Fibroblast of skin of left quadriceps (primary cell): Measurements from ENCODE around the gene TNS1.
A peak's percentile ranks its signal among the peaks of the same experiment; 100 is the strongest.

Experiments used
- DNase-seq, 2 experiments: peaks; one replicate each; pipeline ENCODE4 v3.0.0-alpha.2; 2013; ENCODE audit warnings: low read depth in 2 of 2

The TNS1 gene

DNA sequence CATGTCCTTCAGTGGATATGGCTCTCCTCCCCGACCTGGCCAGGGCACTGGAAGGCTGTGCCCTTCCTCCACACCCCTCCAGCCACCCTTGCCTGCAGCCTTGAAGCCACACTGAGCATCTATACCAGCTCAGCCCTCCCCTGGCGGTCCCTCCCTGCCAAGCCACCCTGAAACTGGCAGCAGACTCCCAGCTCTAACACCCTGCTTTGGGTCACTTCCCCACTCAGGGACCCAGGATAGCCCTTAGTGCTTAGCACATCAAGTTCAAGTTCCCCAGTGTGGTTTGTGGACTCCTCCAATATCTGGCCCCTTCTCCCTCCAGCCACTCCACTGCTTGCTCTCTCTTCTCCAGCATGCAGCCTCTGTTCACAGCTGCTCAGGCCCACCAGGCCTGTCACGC lies 89.4 kb downstream of the TNS1 start:
- no peak for DNase-seq

DNA sequence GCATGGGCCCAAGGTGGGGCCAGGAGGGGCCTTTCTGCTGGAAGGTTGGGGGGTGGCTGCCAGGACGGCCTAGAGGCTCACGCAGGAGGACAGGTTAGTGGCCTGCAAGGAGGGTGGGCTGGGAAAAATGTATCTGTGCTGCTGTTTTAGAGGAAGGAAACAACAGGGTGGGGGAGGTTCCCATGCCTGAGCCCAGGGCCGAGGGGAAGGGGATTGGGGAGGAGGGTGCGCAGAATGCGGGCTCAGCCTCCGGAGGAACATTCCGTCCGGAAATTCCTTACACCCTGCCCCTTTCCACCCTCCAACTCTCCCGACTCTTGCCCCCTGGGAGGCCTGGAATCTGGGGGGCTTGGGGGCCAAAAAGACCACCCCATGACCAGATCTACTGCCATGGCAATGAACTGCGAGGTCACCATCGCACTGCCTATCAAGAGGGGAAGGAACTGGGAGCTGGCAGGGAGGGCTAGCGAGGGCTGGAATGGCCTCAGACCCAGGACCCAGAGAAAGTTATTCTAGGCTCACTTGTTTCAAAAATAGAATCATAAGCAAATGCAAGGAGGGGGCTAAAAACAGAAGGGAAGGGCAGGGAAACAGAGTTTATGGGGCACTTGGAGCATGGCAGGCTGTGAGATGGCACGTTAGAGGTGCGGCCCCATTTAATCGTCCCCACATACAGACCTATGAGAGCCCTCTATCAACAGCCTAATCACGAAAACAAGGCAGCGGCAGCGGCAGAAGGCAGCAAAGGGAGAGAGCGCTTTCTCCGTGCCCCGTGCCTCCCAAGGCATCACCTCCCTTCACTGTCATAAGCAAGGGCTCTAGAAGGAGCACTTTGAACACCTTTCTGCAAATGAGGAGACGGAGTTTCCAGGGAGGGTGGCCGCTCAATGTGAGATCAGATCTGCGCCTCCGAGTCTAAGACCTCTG lies 90.4 kb downstream of the TNS1 start:
- no peak for DNase-seq

DNA sequence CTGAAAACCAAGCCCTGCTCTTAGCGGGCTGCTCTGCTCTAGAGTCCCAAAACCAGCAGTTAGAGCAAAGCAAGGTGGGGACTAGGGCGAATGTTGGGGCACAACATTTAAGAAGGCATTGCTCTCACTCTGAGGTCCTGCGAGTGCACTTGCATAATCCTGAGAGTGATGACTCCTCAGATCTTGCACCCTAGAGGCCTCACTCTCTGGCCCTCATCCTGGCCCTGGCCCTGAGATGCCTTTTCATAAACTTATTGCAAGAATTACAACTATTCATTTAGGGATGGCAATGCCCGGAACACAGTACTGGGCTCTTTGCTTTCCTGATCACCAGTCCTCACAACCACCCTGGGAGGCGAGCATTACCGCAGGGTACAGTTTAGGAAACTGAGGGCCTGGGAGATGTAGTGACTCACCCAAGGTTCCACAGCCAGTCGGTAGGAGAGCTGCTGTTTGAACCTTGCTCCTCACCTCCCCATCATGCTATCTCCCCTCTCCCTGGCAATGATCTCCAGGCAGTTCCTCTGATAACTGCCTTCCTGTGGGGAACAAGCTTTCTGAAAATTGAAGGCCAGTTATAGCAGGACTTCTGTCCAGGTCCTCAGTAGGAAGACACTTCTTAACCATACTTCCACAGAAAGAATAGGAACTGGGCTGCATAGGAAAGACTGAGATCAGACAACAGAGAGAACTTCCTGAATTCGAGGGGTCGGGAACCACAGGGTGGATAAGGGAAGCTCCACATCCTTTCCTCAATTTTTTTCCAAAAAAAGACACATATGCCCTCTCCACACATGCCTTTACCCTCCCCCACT lies 91.3 kb downstream of the TNS1 start:
- DNase-seq = no peak

DNA sequence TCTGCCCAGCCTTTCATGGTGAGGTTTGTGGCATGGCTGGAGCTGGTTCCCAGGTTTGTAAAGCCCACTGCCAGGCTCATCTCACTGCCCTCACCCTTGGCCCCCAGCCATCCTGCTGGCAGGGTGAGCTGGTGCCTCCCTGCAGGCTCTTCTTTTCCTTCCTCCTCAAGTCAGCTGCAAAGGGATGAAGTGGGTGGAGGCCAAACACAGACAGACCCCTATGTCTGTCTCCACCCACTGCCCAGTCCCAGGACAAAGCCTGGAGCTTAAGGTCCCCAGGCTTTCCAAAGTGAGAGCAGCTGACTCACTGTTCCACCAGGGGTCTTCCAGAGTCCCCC lies 92.0 kb downstream of the TNS1 start:
- DNase-seq = no peak

DNA sequence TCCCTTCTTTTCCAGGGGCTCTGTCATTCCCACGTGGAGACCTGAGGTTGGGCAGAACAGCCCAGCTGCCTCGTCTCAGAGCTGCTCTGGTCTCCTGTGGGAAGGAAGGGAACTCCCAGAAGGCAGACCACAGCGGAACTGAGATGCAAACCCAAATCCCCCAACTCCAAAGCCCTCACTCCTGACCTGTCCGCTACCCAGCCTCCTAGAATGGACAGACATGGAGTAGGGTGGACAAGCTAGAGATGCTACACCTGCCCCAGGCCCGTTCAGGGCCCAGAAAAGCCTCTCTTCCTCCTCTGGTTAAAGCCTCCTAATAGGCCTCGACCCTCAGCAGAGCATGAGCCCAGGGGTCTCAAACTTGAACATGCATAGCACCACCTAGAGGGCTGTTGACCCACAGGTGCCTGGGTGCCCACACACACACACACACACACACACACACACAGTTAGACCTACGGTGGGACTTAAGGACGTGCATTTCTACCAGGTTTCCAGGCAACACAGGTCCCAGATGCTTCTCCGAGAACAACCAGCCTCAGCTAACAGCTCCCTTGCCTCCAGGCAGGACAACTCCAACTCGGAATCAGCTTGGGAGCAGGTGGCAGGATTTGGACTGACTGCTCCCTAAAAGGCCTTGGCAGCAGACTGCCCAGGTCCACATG lies 93.5 kb downstream of the TNS1 start:
- DNase-seq = no peak

DNA sequence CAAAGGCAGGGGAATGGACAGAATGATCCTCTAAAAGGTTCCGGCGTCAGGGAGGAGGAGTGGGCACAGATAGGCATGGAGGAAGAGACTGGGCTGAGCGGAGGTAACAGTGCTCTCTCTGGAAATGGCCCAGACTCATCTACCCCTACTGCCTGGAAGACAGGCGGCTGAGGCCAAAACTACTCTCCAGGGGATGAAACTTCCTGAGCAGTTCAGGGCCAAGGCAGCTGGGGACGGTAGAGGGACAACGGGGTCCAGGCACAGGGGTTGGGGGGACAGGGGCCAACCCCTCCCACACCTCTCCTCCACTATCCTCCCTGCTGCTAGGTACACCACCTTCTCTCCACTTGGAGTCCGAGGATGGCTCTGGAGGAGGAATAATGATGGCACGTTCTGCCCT lies 94.3 kb downstream of the TNS1 start:
- no peak for DNase-seq

DNA sequence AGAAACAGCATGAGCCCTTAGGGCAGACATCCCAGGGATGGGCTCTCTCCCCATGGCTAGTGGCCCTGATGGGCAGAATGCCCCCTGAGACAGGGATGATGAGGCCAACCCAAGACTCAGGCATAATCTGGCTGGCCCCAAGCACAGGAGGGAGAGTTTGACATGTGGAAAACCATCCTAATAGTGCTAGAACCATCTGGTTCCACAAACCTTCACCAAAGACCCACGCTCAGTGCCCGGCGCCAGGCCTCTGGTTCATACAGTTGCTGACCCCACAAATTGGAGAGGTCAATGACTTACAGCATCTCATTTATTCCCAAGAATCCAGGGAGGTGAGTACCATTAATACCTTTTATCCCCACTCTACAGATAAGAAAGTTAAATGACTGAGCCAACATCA lies 95.5 kb downstream of the TNS1 start:
- DNase-seq = no peak

DNA sequence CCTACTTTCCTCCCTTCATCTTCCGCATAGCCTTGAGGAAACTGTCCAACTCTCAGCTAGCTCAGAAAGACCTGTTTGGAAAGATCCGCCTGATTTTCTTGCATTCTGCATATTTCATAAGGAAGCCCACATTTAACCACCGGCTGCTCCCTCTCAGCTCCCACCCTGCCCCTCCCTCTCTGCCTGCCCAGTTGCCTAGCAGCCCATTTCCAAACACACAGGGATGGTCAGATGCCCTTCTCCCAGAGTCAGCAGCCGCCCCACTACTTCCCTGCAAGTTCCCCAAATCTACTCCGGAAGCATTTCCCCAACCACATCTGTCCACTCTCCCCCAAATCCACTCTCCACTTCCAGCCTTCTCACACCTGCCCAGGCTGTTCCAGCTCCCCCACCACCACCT lies 96.0 kb downstream of the TNS1 start:
- DNase-seq = no peak

DNA sequence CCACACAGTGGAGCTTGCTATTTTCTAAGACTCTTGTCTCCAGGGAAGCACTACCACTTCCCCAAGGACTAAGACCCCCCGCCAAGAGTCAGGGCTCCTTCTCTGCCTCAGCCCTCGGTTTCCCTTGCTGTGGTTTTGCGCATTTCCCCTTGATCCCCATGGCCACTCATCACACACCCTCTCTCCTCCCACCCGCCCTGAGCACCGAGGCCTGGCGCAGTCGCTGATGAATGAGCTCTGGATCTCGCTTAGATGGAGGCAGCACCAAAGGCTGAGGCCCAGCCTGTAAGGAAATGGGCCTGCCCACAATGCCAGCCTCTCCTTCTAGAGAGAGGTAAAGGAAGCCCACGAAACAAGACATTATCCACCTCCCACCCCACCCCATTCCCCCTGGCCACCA lies 96.9 kb downstream of the TNS1 start:
- DNase-seq = no peak

DNA sequence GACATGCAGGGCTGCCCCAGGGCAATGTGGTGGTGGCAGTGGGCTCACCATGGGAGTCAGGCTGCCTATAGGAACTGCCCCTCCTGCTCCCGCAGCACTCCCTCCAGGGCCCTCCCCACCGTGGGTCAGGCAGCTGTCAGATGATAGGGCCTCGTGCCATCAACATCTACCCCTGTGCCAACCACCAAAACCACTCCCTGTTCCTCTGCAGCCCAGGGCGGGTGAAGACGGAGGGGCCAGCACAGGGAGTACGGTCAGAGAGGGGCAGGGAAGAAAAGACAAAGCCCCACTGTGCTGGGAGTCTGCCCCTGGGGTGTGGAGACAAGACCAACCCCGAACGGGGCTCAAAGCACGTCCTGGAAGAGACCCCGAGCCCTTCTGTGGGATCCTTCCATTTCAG lies 97.4 kb downstream of the TNS1 start:
- DNase-seq = no peak

DNA sequence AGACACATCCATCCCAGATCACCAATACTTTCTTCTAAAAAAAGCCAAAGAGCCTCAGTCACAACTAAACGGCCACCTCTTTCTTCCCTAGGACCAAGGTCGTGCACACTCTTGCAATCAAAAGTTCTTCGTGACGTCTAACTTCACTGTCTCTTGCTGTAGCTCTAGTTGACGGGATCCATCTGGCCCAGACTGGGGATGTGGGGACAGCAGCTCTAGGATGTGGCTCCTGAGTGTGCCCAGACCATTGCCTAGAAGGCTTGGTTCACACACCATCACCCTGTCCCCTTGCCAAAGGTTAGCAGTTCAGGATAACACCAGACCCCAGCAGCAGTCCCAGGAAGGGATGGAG lies 98.2 kb downstream of the TNS1 start:
- no peak for DNase-seq

DNA sequence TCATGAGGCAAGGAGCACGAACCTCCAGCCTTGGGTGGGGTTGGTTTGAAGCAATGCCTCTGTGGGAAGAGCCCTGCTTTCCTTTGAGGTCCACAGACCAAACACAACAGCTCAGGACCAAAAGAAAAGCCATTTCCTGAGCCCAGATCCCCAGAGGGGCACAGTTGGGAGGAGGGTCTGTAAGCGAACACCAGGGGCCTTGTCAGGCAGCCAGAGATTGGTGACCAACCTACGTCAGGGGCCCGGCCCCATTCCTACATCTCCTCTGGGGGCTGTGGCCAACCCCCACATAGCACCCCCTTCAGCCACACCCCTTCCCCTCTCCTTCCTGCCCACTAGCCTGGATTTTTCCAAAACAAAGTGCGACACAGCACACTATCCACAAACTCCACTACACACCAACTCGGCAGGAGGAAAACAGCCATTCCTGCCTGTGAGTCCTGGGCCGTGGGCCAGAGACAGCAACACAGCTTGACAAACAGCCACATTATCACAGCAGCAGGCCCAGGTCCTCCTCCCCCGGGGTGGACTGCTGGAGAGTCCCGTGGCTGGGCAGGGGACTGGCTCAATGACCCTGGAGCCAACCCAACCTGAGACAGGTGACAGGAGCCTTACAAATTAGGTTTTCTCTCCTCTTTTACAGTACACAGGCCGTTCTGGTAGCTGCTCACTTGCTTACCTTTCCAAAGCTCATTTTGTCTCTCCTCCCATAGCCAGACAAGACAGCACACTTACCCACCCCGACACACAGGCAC lies 98.8 kb downstream of the TNS1 start:
- no peak for DNase-seq

DNA sequence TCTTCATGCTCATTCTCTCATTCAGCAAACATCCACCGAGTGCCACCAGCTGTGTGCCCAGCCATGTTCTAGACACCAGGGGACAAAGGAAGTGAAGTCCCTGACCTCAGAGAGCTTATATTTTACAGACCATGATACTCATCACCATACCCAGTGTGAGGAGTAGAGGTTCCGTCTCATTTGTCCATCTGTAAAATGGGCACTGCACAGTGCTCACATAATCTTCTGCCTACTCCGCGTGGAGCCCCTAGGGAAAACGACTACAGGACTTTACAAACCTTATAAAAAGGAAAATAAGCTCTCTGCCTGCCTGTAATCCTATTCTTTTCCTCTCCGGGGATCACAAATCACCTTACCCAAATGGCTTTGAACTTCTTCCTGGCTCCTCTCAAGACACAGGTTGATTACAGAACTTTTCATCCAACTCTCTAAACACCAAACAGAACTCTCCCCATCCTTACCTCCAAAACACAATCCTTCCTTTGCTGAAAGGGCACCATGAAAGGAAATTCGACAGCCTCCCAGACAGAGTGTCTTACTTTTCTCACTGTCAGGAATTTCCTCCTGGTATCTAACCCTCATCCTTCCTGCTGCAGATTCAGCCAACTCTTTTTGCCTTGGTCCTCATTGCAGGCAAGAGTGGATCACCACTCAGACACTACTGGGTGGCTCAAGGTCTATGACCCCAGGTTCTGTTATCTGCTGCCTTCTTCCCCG lies 99.5 kb downstream of the TNS1 start:
- DNase-seq = no peak

DNA sequence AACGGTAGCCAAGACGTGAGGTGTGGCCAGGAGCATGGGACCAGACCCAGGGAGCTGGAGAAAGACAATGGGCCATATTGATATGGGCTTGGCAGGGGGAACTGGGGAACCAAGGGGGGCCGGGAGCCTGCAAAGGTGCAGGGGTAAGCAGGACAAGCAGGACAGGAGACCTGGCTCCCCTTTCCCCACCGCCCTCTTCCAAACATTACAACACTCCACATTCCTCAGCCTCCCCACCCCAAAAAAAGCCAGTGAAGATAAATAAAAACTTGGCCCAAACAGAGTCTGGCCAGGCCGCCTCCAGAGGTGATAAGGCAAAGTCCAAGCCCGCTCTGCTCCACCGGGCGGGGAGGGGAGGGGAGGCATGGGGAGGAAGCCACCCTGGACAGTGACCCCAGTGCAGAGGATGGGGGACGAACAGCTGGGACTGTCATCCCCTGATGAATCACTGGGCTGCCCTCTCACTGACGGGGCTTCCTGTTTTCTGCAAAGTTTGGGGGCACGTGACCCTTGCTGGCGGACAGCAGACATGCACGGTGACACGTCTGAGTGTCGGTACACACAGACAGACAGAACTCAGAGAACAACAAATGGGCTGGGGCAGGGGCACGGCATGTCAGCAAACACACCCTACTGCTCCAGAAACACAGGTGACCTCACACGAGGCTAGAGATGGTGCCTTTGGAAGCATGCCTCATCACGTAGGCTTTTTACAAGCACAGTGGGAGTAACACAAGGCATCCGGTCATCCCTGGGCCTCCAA lies 100.2 kb downstream of the TNS1 start:
- DNase-seq = no peak

DNA sequence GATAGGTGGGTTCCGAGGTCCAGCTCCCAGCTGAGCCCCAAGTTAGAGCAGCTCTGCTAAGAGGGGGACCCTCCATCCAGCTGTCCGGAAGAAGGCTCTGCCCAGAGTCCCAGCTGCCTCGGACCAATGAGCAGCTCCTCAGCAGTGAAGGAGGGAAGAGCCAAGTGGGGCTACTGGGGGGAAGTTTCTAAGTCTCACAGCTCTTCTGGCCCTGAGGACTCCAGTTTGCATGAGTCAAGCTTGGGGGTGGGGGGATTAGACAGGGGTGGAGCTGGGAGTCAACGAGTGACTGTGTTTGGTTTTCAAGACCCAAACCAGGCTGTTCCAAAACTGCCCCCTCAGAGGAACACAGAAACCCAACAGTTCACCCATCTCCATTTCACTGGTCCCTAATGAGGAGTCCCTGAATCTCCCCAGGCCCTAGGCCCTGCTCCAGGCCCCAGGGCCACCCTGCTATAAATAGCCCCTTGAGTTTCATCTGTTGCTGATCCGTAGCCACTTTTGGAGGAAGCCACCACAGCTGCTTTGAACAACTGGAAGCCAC lies 100.9 kb downstream of the TNS1 start:
- DNase-seq = peak; percentile 40

DNA sequence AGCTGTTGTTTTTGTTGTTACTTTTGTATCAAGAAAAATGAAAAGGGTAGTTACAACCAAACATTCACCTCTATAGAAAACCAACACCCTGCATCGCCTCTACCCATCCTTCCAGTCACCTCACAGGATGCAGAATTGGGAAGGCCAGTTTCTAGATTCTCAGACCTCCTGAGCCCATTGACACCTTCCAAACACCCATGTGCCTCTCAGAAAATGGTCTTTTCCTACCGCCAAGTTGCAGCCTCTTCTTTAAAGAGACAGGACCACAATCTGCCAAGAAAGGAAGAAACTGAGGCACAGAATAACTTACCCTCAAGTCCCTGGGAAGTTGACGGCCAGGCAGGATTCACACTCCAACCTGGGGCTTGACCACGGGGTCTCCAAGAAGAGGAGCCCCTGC lies 101.4 kb downstream of the TNS1 start:
- no peak for DNase-seq

DNA sequence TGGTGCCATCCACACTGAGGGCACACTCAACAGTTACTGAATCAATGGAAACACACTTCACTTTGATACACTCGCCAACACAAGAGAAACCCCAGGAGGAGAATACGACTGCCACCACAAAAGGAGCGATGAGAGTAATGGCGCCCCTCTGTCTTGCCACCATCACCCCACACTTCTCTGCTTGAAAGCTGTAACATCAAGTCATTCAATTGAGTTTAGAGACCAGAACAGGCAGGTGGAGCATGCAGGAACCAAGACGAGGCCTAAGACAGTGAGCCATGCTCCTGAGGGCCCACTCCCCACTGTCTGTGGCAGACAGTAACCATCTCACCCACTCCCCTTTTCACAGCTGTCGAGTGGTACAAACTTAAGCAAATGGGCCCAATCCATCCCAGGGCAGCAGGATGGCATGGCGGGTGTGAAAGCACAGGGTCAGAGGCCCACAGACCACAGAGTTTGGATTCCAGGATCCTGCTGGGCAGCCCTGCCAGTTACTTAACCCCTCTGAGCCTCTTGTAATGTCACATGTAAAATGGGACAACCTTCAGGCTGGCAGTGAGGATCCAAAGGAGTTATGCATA lies 101.9 kb downstream of the TNS1 start:
- DNase-seq = no peak

DNA sequence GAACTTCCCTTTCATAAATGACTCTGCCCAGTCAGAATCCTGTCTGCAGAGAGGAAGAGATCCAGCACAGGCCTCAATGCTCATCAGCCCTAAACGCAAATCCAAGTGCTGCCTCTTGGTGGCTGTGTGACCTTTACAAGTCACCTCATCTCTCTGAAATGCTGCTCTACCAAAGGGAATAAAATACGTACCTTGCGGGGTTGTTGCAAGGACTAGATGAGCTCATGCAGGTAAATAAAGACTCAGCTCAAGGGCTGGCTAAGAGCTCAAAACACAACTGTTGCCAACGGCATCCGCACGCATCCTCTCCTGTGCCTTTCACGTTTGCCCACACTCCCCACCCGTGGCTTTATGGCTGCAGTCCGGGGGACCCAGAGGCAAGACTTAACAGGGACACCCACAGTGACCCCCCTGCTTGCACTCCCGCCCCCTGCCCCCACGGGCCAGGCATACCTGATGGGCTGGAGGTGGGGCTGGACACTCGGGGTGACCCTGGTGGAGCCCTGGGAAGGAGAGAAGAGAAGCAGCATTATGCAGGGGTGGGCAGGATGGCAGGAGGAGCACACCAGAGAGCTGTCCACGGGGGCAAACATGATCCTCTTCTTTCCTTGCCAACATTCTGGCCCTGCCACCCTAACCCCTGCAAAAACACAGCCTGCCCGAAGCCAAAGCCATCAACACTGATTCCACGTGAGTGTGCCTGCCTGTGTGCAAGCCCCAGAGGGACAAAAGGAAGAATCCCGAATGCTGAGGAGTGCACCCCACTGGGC lies 102.6 kb downstream of the TNS1 start:
- no peak for DNase-seq
